HPDE6-E6E7 (cell line): ENCODE results near the gene DDX46.
A peak's percentile ranks its signal among the peaks of the same experiment; 100 is the strongest.
"Not testable (repeated sequence)": the region's sequence is repeated elsewhere in the genome, so short reads cannot be mapped to it uniquely, and the experiment has no call there.

Experiments
- DNase-seq: peaks from one replicate; pipeline ENCODE4 v3.0.0; 2011; ENCODE audit warnings: missing footprints; ENCODE audit errors: extremely low spot score

Gene DDX46, protein sequence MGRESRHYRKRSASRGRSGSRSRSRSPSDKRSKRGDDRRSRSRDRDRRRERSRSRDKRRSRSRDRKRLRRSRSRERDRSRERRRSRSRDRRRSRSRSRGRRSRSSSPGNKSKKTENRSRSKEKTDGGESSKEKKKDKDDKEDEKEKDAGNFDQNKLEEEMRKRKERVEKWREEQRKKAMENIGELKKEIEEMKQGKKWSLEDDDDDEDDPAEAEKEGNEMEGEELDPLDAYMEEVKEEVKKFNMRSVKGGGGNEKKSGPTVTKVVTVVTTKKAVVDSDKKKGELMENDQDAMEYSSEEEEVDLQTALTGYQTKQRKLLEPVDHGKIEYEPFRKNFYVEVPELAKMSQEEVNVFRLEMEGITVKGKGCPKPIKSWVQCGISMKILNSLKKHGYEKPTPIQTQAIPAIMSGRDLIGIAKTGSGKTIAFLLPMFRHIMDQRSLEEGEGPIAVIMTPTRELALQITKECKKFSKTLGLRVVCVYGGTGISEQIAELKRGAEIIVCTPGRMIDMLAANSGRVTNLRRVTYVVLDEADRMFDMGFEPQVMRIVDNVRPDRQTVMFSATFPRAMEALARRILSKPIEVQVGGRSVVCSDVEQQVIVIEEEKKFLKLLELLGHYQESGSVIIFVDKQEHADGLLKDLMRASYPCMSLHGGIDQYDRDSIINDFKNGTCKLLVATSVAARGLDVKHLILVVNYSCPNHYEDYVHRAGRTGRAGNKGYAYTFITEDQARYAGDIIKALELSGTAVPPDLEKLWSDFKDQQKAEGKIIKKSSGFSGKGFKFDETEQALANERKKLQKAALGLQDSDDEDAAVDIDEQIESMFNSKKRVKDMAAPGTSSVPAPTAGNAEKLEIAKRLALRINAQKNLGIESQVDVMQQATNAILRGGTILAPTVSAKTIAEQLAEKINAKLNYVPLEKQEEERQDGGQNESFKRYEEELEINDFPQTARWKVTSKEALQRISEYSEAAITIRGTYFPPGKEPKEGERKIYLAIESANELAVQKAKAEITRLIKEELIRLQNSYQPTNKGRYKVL

DNA sequence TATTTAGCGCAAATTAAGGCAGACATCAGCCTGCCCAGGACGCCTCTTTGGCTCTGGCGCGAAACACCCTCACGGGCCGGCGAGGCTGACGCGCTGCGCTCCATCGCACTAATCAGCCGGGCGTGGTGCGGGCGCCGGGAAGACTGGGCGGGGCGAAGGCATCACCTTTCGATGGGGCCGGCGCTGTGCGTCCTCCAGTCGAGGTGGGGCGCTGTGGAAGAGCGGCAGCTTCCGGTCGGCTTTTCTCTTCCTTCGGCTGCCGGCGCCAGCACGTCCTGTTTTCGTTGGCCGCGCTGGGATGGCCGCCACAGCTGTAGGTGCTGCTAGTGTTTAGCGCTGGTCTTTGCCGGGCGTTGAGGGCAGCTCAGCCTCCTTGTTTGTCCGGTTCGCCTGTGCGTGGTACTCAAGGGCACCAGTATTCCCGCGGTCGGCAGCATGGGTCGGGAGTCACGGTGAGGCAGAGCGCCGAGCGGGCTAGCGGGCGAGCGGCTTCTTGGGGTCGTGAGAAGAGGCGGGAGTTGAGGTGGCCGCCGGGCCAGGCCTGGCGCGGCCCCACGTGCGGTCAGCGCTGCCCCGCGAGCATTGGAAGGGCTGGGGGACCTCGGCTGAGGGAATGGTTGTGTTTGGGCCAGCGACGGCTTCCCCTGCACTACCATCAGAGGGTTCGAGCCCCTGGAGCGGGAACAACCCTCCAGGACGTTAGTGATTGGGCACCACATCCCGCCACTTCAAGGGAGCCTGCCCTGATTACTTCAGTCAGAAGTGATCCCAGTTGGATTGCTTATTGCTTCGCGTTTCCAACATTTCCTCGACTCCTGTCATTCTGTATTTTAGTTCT lies at the start of gene DDX46:
DDX46 (plus strand) TSS at position 276 of the 838 bp plus-strand sequence; CDS start at position 436, 160 bp downstream.
- DNase-seq = peak; percentile 89

DNA sequence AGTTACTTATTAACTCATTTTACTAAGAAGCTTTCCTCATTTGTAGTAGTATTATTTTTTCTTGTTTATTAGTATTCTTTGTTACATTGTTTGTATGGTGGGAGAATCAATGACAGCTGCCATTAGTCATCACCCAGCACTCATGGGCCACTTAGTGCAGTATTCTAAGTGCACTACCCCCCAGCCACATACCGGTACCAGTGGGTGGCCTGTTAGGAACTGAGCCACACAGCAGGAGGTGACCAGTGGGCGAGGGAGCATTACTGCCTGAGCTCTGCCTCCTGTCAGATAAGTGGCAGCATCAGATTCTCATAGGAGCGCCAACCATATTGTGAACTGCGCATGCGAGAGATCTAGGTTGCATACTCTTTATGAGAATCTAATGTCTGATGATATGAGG lies 44.5 kb upstream of the DDX46 start:
- no peak for DNase-seq

DNA sequence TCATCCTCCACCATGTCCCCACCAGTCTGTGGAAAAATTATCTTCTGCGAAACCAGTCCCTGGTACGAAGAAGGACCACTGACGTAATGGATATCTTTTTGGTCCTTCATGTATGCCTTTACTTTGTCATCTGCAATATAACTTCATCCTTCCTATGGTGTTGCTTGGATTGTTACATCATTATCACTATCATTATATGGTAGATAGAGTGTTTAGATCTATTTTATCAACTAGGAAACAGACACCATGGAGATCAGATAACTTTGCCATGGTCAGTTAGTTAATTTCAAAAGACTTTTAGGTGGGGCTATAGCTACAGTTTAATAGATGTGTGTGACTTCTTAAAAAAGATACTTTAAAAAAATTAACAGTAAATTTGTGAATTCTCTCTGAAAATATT lies 44.0 kb upstream of the DDX46 start:
- no peak for DNase-seq

DNA sequence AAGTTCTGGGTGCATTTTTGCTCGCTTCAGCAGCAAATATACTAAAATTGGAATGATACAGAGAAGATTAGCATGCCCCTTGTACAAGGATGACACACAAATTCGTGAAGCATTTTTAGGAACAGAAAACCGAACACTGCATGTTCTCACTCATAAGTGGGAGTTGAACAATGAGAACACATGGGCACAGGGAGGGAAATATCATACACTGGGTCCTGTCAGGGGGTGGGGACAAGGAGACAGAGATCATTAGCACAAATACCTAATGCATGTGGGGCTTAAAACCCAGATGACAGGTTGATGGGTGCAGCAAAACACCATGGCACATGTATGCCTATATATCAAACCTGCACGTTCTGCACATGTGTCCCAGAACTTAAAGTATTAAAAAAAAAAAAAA lies 43.1 kb upstream of the DDX46 start:
- DNase-seq = not testable (repeated sequence)

DNA sequence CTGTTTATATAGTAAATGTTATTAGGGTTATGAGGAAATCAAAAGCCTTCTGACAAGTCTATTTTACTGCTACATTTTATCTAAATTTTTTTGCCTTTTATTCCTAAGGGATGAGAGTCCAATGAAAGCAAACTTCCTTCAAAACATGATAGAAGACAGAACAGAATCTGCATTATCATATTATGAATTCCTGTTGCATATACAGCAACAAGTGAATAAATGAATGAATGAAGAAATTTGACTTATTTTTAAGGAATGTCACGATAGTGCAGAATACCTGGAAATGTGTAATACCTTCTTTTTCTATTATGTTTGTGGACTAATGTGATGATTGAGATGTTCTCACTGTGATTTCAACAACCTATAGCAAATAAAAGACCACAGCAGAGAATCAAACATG lies 33.7 kb upstream of the DDX46 start:
- no peak for DNase-seq

DNA sequence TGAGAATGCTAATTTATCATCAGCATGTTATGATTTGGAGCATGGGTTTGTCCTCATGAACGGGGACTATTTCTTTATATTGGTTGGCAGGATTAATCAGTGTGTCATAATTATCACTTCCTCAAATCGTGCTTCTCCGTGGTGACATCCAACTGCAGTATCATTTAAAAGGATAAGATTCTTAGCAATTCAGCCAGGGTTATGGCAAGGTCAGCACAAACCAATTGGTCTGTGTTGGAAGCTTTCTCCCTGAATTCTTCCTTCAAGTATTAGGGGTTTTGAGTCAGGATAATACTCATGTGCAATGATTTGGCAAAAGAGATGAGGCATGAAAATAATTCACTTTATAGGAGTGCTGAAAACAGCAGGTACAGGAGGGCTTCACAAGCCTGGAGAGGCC lies 25.8 kb upstream of the DDX46 start:
- DNase-seq = no peak

DNA sequence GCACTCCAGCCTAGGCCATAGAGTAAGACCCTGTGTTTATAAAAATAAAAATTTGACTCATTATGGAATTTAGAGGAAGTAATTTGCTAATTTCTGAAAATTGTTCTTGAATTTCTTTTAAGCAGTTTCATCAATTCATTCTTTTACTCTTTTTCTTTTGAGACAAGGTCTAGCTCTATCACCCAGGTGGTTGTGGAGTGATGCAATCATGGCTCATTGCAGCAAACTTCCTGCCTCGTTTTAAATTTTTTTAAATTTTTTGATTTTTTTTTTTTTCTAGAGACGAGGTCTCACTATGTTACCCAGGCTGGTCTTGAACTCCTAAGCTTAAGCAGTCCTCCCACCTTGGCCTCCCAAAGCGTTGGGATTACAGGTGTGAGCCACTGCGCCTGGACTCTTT lies 23.3 kb upstream of the DDX46 start:
- DNase-seq = no peak

DNA sequence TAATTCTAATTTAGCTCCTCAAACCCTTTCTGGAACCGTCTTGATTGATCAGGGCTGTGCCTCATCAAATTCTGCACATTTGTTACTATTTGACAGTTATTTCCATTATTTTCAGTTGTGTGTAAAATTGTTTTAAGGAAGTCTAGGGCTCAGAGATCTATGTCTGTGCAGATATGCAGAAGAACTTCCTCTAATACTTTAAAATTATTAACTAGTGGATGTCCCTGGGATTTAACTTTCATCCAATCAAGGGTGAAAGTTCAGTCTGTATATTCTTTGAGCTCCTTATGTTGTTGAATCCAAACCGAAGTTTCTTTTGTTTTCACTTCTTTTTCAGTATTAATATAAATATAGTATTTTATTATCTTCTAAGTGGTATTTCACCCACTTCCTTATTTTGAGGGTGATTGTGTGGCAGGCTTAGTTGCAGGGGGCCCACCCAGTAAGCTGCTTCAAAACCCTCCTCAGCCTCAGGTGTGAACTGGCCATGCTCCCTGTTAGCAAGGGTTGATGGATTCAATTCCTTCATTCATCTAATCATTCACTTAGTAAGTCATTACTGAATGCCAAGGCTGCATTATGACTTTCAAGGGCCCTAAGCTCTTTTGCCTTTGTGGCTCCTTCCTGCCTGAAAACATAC lies 22.3 kb upstream of the DDX46 start:
- DNase-seq = no peak

DNA sequence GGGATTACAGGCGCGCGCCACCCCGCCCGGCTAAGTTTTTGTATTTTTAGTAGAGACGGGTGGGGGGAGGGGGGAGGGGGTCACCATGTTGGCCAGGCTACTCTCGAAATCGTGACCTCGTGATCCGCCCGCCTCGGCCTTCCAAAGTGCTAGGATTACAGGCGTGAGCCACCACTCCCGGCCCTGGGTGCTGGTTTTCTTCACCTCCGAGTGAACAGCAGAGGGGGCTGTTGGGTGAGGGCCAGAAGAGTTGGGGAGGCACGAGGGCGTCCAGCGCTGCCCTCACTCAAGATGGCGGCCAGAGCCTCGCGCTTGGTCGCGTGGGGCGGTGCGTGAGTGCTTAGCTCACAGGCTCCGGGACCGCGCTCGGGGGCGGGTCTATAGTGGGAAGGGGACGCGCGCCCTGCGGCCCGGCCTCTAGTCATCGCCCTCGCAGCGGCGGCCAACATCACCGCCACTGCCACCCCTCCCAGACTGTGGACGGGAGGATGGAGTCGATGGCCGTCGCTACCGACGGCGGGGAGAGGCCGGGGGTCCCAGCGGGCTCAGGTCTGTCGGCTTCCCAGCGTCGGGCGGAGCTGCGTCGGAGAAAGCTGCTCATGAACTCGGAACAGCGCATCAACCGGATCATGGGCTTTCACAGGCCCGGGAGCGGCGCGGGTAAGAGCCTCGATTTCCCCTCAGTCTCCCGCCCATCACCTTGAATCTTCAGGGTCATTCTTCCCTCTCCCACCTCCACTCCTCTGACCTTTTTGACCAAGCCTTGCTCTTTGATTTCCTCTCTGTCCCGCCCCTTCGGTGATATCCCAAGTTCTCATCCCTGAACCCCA lies 20.2 kb upstream of the DDX46 start, which contains the start of gene CAMLG:
CAMLG (plus strand) TSS at position 416 of the 830 bp plus-strand sequence; CDS start at position 489, 73 bp downstream.
- peak; percentile 78 for DNase-seq

DNA sequence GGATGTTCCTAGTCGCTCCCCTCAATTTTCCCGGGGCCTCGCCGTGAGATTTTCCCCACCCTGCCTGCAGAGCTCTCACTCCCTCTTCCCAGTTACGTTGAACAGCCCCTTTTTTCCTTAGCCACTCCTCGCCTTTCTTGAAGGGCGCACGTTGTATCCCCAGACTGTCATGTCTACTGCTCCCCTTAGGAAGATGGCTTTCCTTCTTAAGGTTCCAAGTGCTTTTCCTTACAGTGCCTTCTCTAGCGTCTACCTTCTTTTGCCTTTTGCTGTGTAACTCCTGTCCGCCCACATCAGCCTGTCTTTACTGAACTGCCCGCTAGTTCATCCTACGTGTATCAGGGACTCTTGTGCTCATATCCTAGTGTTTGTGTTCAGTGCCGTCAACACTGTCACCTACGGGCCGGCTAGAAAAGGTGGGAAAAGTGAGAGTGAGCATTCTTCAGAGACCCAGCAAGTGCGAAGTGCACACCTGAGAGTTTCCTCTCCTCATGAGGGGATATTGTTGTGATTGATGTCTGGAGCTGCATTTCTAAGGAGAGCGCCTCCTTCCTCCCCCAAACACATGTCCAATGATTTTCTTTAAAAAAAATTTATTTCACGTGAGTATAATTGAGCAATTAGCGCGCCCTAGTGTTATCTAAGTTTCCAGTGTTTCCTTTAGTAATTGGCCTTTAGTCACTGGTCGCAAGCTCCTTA lies 19.5 kb upstream of the DDX46 start:
- DNase-seq = peak; percentile 64

DNA sequence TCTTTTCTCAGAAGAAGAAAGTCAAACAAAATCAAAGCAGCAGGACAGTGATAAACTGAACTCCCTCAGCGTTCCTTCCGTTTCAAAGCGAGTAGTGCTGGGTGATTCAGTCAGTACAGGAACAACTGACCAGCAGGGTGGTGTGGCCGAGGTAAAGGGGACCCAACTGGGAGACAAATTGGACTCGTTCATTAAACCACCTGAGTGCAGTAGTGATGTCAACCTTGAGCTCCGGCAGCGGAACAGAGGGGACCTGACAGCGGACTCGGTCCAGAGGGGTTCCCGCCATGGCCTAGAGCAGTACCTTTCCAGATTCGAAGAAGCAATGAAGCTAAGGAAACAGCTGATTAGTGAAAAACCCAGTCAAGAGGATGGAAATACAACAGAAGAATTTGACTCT lies 17.5 kb upstream of the DDX46 start:
- DNase-seq = no peak

DNA sequence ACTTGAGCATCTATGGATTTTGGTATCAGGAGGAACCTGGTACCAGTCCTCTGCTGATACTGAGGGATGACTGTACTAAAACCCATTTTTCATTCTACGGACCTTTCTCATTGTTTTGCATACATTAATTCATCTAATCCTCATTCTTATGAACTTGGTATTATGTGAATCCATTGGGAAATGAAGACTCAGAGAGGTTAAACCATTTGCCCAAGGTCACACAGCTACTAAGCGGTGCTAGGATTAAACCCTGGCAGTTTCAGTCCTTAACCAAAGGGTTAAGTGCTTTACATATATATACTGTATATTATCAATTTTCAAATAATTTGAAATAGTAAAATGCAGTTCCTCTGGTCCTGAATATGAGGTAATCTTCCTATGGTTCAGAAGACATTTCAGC lies 16.4 kb upstream of the DDX46 start:
- no peak for DNase-seq

DNA sequence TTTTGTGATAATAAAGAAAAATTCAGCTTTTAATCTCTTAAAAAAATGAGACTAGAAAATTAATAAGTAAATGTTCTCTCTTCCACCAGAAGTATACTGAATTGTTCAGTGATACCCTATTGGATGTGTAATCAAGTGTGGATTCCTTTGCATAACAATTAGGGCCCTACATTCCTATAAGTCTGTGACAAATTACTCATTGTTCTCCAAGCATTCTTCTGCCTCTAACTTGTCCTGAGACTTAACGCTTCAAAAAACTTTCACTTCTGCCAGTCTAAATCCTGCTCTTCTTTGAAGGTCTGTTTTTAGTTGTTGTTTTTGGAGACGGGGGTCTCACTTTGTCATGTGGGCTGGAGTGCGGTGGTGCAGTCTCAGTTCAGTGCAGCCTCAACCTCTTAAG lies 9.2 kb upstream of the DDX46 start:
- DNase-seq = no peak

DNA sequence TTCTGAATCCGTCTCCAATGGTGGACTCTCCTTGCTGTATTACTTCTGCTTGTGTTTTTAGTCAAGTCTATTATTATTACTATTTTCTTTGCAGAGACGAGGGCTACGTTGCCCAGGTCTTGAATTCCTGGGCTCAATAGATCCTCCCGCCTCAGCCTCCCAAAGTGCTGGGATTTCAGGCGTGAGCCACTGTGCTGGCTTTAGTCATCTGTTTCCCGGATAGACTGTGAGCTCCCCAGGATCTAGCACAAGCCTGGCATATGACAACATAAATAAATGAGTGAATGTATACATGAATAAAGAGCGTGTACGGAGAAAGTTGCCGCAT lies 439 bp upstream of the DDX46 start:
- no peak for DNase-seq

DNA sequence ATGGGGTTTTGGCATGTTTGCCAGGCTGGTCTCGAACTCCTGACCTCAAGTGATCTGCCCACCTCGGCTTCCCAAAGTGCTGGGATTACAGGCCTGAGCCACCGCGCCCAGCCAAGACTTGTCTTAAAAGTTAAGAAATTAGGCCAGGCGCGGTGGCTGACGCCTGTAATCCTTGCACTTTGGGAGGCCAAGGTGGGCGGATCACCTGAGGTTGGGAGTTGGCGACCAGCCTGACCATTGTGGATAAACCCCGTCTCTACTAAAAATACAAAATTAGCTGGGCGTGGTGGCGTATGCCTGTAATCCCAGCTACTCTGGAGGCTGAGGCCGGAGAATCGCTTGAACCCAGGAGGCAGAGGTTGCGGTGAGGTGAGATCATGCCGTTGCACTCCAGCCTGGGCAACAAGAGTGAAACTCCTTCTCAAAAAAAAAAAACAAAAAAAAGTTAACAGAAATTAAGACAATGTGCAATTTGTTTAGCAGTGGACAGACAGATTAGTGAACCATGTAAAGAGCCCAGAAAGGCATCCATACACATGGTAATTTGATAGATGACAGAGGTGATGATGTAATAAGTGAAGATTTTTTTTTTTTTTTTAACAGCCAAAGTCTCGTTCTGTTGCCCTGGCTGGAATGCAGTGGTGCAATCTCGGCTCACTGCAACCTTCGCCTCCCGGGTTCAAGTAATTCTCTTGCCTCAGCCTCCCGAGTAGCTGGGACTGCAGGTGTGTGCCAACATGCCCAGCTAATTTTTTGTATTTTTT lies 9.1 kb downstream of the DDX46 start:
- not testable (repeated sequence) for DNase-seq

DNA sequence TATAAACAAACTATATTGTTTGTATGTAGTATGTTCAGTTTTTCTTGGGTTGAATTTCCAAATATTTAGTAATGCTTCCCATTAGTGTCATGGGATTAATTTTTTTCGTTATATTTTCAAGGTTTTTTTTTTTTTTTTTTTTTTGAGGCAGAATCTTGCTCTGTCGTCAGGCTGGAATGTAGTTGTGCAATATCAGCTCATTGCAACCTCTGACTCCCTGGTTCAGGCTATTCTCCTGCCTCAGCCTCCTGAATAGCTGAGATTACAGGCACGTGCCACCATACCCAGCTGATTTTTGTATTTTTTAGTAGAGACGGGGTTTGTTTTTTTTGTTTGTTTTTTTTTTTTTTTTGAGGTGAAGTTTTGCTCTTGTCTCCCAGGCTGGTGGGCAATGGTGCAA lies 10.6 kb downstream of the DDX46 start:
- DNase-seq = no peak

DNA sequence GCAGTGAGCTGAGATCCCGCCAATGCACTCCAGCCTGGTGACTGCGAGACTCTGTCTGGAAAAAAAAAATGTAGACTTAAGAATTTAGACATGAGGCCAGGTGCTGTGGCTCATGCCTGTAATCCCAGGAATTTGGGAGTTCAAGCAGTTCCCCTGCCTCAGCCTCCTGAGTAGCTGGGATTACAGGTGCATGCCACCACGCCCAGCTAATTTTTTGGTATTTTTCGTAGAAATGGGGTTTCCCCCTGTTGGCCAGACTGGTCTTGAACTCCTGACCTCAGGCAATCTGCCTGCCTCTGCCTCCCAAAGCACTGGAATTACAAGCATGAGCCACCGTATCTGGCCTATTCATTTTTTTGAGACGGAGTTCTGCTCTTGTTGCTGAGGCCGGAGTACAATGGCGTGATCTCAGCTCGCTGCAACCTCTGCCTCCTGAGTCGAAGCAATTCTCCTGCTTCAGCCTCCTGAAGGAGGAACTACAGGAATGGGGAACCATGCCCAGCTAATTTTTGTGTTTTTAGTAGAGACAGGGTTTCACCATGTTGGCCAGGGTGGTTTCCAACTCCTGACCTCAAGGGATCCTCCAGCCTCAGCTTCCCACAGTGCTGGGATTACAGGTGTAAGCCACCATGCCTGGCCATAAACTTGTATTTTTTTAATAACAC lies 14.0 kb downstream of the DDX46 start:
- DNase-seq = no peak

DNA sequence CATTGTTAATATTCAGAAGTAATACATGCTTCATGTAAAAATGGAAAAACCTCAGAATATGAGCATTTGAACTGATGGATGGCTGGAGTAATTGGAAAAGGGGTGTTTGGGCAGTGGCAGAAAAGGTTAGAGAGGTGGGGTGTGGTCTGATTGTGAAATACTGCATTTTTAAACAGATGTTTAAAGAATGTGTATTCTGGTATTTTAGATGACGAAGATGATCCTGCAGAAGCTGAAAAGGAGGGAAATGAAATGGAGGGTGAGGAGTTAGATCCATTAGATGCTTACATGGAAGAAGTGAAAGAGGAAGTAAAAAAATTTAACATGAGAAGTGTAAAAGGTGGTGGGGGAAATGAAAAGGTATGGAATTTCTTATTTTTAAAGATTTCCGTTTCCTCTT lies 18.8 kb downstream of the DDX46 start:
- no peak for DNase-seq
